Esophagus muscularis mucosa (tissue), 4 donors: Measurements from ENCODE around the gene FAM118A. TPM values are rescaled to one million over a fixed set of nuclear protein-coding genes. Genes with fewer than 3 reads are reported as not detected.

Experiments
- DNase-seq: peaks from one replicate; pipeline ENCODE4 v3.0.0-alpha.2; 2017; ENCODE audit errors: extremely low spot score
- H3K27ac ChIP-seq, 4 donors: fragments of 200-600 bp; sonication (generic); replicated peaks in 1 of 4; 1 replicate in 3 of 4; 2 replicates in 1 of 4; pipeline ENCODE4 v1.5.1; 2016 to 2019; ENCODE audit warnings: mild to moderate bottlenecking in 1 of 4
- H3K27me3 ChIP-seq, 4 donors: fragments of 200-600 bp; sonication (generic); one replicate each; pipeline versions ENCODE4 v1.5.1 to v1.6.0; 2016 to 2019
- H3K36me3 ChIP-seq, 4 donors: fragments of 200-600 bp; sonication (generic); one replicate each; pipeline ENCODE4 v1.5.1; 2016 to 2019
- H3K4me1 ChIP-seq, 4 donors: fragments of 200-600 bp; sonication (generic); one replicate each; pipeline ENCODE4 v1.5.1; 2016 to 2019
- H3K4me3 ChIP-seq, 4 donors: fragments of 200-600 bp; sonication (generic); 1 replicate in 2 of 4; 2 replicates in 2 of 4; pipeline ENCODE4 v1.5.1; 2016 to 2019; ENCODE audit warnings: mild to moderate bottlenecking in 4 of 4, moderate library complexity in 1 of 4
- H3K9me3 ChIP-seq, 4 donors: fragments of 200-600 bp; sonication (generic); 1 replicate in 3 of 4; 2 replicates in 1 of 4; pipeline ENCODE4 v1.5.1; 2016 to 2019
- CTCF ChIP-seq, 3 experiments: fragments of 200-600 bp in 2 of 3; fragments of 450-650 bp in 1 of 3; sonication (generic) in 2 of 3; IDR thresholded peaks; one replicate each; pipeline ENCODE4 v1.5.1; 2017 to 2019; ENCODE audit warnings: antibody characterized with exemption in 3 of 3, mild to moderate bottlenecking in 2 of 3, moderate library complexity in 1 of 3
- EP300 ChIP-seq: sonication (generic); formaldehyde crosslinking; IDR thresholded peaks from one replicate; pipeline ENCODE4 v1.6.1; 2017; ENCODE audit warnings: antibody characterized with exemption
- POLR2A ChIP-seq: fragments of 450-650 bp; IDR thresholded peaks from one replicate; pipeline ENCODE4 v1.6.1; 2017; ENCODE audit warnings: antibody characterized with exemption, moderate library complexity, mild to moderate bottlenecking, low read depth
- POLR2AphosphoS5 ChIP-seq, 2 donors: sonication (generic); formaldehyde crosslinking; IDR thresholded peaks; one replicate each; pipeline ENCODE4 v1.6.1; 2017; ENCODE audit warnings: antibody characterized with exemption in 2 of 2
- WGBS: methylation state at CpG from one replicate; pipeline ENCODE4 v1.1.5; 2018; 5-methylcytosine and 5-hydroxymethylcytosine counted together
- intact Hi-C: fragments of 100-400 bp; cut with DNase I; formaldehyde crosslinking; loops from one replicate; pipeline ENCODE4 v1.15.1; 2023
- total RNA-seq, 4 donors: library from RNA; depleted of rRNA; stranded (reverse); fragments of >200 nt; gene quantifications; one replicate each; pipeline versions ENCODE4 v1.1.0 to v1.2.1, GENCODE V29; 2016

The FAM118A gene
- total RNA-seq, 4 donors from 2014 or later, result 24.4 to 45.8 (median 32.1) TPM

- H3K4me3 ChIP-seq, result peak overlapping the region; percentile 59 to 70 (median 62)
- peaks cover 33 to 60% (median 47%) of the 10 kb centered on the region in 4 donors for H3K4me1 ChIP-seq
- WGBS, result 2% methylated on average over 23 of the region's 47 CpGs
- no peak for DNase-seq
- no peaks in the 10 kb centered on the region for H3K27me3 ChIP-seq
- H3K9me3 ChIP-seq, result no peaks in the 10 kb centered on the region
- TF ChIP-seq POLR2A, result no peak
- no peak for TF ChIP-seq POLR2AphosphoS5 (IDR thresholded peaks at IDR 0.05)
- TF ChIP-seq EP300, result no peak
- TF ChIP-seq CTCF (IDR thresholded peaks at IDR 0.05), result no peak
- H3K36me3 ChIP-seq, result no peaks in the 10 kb centered on the region
- intact Hi-C loops, result loop anchor here (1.0 to 5.0 kb wide), 2 partner anchors 167 to 284 kb away; no protein-coding TSS in a partner anchor
- H3K27ac ChIP-seq, result peak overlapping the region in 1 of 4 donors; percentile 46
Observed at GRCh38 chr22:45268167-45268957, 41.4 kb upstream of the FAM118A start.

- intact Hi-C loops, result loop anchor here (1.0 to 5.0 kb wide), 2 partner anchors 166 to 283 kb away; no protein-coding TSS in a partner anchor
- peak overlapping the region in 3 of 4 donors; percentile 18 to 62 (median 38) for H3K27ac ChIP-seq
Observed at GRCh38 chr22:45268958-45269844, 40.5 kb upstream of the FAM118A start.

GRCh38 chr22:45270095-45271020 is 39.4 kb upstream of the FAM118A start:
- H3K9me3 ChIP-seq, result no peaks in the 10 kb centered on the region
- H3K4me3 ChIP-seq, result no peak overlapping the region
- no peaks in the 10 kb centered on the region for H3K27me3 ChIP-seq
- peaks cover 25 to 50% (median 39%) of the 10 kb centered on the region in 4 donors for H3K4me1 ChIP-seq
- H3K27ac ChIP-seq, result peak overlapping the region in 3 of 4 donors; percentile 17 to 62 (median 48)
- 81% methylated on average over 15 of the region's 16 CpGs for WGBS
- intact Hi-C loops, result loop anchor here (5.0 kb wide), 1 partner anchor 37 kb away; the partner anchor contains the start of gene FAM118A
- no peak for DNase-seq
- TF ChIP-seq POLR2A, result no peak
- no peak for TF ChIP-seq CTCF (IDR thresholded peaks at IDR 0.05)
- no peak for TF ChIP-seq POLR2AphosphoS5 (IDR thresholded peaks at IDR 0.05)
- TF ChIP-seq EP300, result no peak
- no peaks in the 10 kb centered on the region for H3K36me3 ChIP-seq

More at GRCh38 chr22:45268958-45269844, 40.5 kb upstream of the FAM118A start:
- no peaks in the 10 kb centered on the region for H3K27me3 ChIP-seq
- 4% methylated on average over 15 of the region's 60 CpGs for WGBS
- H3K4me3 ChIP-seq, result peak overlapping the region; percentile 59 to 70 (median 62)
- DNase-seq, result no peak
- H3K4me1 ChIP-seq, result peaks cover 26 to 52% (median 39%) of the 10 kb centered on the region in 4 donors
- TF ChIP-seq POLR2AphosphoS5 (IDR thresholded peaks at IDR 0.05) (peak; percentile 24 to 29), CTCF (IDR thresholded peaks at IDR 0.05) (peak; percentile 88 to 93 (median 91)), POLR2A (no peak), EP300 (no peak)
- H3K36me3 ChIP-seq, result no peaks in the 10 kb centered on the region
- no peaks in the 10 kb centered on the region for H3K9me3 ChIP-seq

- no peak for DNase-seq
- peak; percentile 18 to 38 for TF ChIP-seq POLR2AphosphoS5 (IDR thresholded peaks at IDR 0.05)
- no peak for TF ChIP-seq EP300
- 61% methylated on average over 13 of the region's 13 CpGs for whole genome bisulfite sequencing
- Histone ChIP-seq H3K27me3 (no peaks in the 10 kb centered on the region), H3K27ac (peak overlapping the region; percentile 17 to 79 (median 72)), H3K4me3 (peak overlapping the region in 1 of 4 donors; percentile 4), H3K9me3 (no peaks in the 10 kb centered on the region), H3K4me1 (peaks cover 25 to 50% (median 39%) of the 10 kb centered on the region in 4 donors), H3K36me3 (no peaks in the 10 kb centered on the region)
- intact Hi-C loops, result loop anchor here (5.0 kb wide), 1 partner anchor 36 kb away; the partner anchor contains the start of gene FAM118A
Observed at GRCh38 chr22:45271667-45272201, 38.0 kb upstream of the FAM118A start.
